ENCODE measurements around the gene RIT1.

- no peak for TF ChIP-seq GATA2 (IDR thresholded peaks at IDR 0.05; ENCODE audit: insufficient read depth, insufficient read length, low read depth, low read length)
- TF ChIP-seq EZH2 (IDR thresholded peaks at IDR 0.05; ENCODE audit: borderline replicate concordance, low read depth, low read length, severe bottlenecking) = no peak
- TF ChIP-seq POLR2A (IDR thresholded peaks at IDR 0.05; ENCODE audit: low read depth, low read length) = no peak
These were observed 17.9 kb upstream of the RIT1 start for GRCh38 chr1:155929057-155929456.
